ENCODE results near the gene KLRF2.

Gene KLRF2

GRCh38 chr12:9919443-9919842, 38.2 kb downstream of the KLRF2 start:
- peaks cover 4% of the 10 kb centered on the region for H3K27me3 ChIP-seq (ENCODE audit: control insufficient read depth, insufficient read depth, low read length)

GRCh38 chr12:9920451-9920850, 39.2 kb downstream of the KLRF2 start:
- Histone ChIP-seq H3K9me3 (replicated peaks; ENCODE audit: low read length) (no peaks in the 10 kb centered on the region), H3K4me2 (ENCODE audit: low read length) (no peak overlapping the region), H3K4me3 (ENCODE audit: low read length) (no peak overlapping the region), H3K9ac (ENCODE audit: low read depth, low read length) (no peak overlapping the region), H3K4me1 (ENCODE audit: control insufficient read depth, insufficient read depth, low read length) (no peaks in the 10 kb centered on the region), H3K27me3 (ENCODE audit: control insufficient read depth, insufficient read depth, low read length) (peaks cover 4% of the 10 kb centered on the region), H3K36me3 (ENCODE audit: insufficient read depth, low read length) (no peaks in the 10 kb centered on the region)

More at GRCh38 chr12:9919443-9919842, 38.2 kb downstream of the KLRF2 start:
- no peaks in the 10 kb centered on the region for H3K36me3 ChIP-seq (ENCODE audit: insufficient read depth, low read length)
- no peak overlapping the region for H3K9ac ChIP-seq (ENCODE audit: low read depth, low read length)
- no peak overlapping the region for H3K4me3 ChIP-seq (ENCODE audit: low read length)
- H3K4me1 ChIP-seq (ENCODE audit: control insufficient read depth, insufficient read depth, low read length), result no peaks in the 10 kb centered on the region
- no peak overlapping the region for H3K4me2 ChIP-seq (ENCODE audit: low read length)
- H3K9me3 ChIP-seq (replicated peaks; ENCODE audit: low read length), result no peaks in the 10 kb centered on the region

- H3K36me3 ChIP-seq (ENCODE audit: insufficient read depth, low read length), result no peaks in the 10 kb centered on the region
- H3K4me3 ChIP-seq (ENCODE audit: low read length), result no peak overlapping the region
- H3K4me1 ChIP-seq (ENCODE audit: control insufficient read depth, insufficient read depth, low read length), result no peaks in the 10 kb centered on the region
- no peak overlapping the region for H3K9ac ChIP-seq (ENCODE audit: low read depth, low read length)
- H3K9me3 ChIP-seq (replicated peaks; ENCODE audit: low read length), result no peaks in the 10 kb centered on the region
- H3K27me3 ChIP-seq (ENCODE audit: control insufficient read depth, insufficient read depth, low read length), result no peaks in the 10 kb centered on the region
- no peak overlapping the region for H3K4me2 ChIP-seq (ENCODE audit: low read length)
Observed at GRCh38 chr12:9922429-9922828, 41.1 kb downstream of the KLRF2 start.

GRCh38 chr12:9925705-9926393, 44.6 kb downstream of the KLRF2 start:
- Histone ChIP-seq H3K36me3 (ENCODE audit: insufficient read depth, low read length) (no peaks in the 10 kb centered on the region), H3K9ac (ENCODE audit: low read depth, low read length) (no peak overlapping the region), H3K4me1 (ENCODE audit: control insufficient read depth, insufficient read depth, low read length) (no peaks in the 10 kb centered on the region), H3K27me3 (ENCODE audit: control insufficient read depth, insufficient read depth, low read length) (no peaks in the 10 kb centered on the region), H3K9me3 (replicated peaks; ENCODE audit: low read length) (no peaks in the 10 kb centered on the region), H3K4me3 (ENCODE audit: low read length) (peak overlapping the region; percentile 57), H3K4me2 (ENCODE audit: low read length) (peak overlapping the region; percentile 74)

GRCh38 chr12:9926876-9927275, 45.6 kb downstream of the KLRF2 start:
- H3K27me3 ChIP-seq (ENCODE audit: control insufficient read depth, insufficient read depth, low read length), result no peaks in the 10 kb centered on the region
- H3K9ac ChIP-seq (ENCODE audit: low read depth, low read length), result no peak overlapping the region
- no peaks in the 10 kb centered on the region for H3K9me3 ChIP-seq (replicated peaks; ENCODE audit: low read length)
- no peaks in the 10 kb centered on the region for H3K4me1 ChIP-seq (ENCODE audit: control insufficient read depth, insufficient read depth, low read length)
- H3K4me2 ChIP-seq (ENCODE audit: low read length), result no peak overlapping the region
- H3K36me3 ChIP-seq (ENCODE audit: insufficient read depth, low read length), result no peaks in the 10 kb centered on the region
- no peak overlapping the region for H3K4me3 ChIP-seq (ENCODE audit: low read length)

DNA sequence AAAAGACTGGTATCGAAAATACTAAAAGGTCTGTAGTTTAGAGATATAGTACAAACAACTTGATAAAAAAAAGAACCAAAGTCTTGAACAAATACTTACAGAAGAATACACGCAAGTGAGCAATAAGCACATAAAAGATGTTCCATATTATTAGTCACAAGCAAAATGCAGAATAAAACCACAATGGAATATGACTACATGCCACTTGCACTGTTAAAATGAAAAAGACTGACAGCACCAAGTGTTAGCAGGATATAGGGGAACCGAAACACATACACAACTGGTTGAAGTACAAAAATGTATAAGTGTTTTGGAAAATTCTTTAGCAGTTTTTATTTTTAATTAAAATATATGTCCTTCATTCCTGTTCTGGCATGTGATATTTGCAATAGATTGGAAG, 47.3 kb downstream of the KLRF2 start:
- Histone ChIP-seq H3K4me3 (ENCODE audit: low read length) (no peak overlapping the region), H3K27me3 (ENCODE audit: control insufficient read depth, insufficient read depth, low read length) (no peaks in the 10 kb centered on the region), H3K36me3 (ENCODE audit: insufficient read depth, low read length) (no peaks in the 10 kb centered on the region), H3K4me2 (ENCODE audit: low read length) (no peak overlapping the region), H3K4me1 (ENCODE audit: control insufficient read depth, insufficient read depth, low read length) (no peaks in the 10 kb centered on the region), H3K9ac (ENCODE audit: low read depth, low read length) (no peak overlapping the region), H3K9me3 (replicated peaks; ENCODE audit: low read length) (no peaks in the 10 kb centered on the region)

DNA sequence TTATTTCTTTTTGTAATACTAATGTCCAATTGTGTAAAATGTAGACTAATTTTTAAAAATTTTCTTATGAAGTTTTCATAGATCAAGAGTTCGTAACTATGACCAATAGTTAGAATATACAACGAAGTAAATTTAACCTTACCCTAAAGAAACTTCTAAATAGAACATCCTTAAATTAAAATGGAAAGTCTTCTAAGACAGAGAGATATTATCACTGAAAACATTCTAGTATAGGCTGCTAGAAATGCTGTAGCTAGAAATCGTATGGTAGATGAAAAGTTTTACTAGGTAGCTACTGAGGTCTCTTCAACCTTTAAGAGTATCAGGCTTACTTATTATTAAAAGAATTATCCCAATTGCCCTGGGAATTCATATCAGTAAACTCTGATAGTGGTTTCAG, 50.0 kb downstream of the KLRF2 start:
- H3K9me3 ChIP-seq (replicated peaks; ENCODE audit: low read length), result no peaks in the 10 kb centered on the region
- no peak overlapping the region for H3K9ac ChIP-seq (ENCODE audit: low read depth, low read length)

DNA sequence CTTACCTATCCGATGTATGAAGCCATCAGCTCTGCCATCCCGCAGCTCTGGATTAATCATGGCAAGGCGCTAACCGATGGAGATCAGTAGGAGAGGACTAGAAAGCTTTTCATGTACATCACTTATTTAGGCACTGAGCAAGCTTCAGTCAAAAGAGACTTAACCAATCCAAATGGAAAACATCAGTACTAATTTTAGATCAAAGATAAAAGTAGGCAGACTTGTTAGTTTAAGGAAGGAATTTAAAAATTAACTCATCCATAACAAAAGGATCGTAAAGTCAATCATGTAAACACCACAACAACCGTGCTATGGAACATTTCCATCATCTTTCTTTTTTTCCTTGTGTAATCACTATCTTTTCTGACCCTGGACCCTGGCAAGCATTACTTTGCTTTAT, 51.0 kb downstream of the KLRF2 start, which contains the start of gene CLEC2A:
Gene CLEC2A (minus strand): TSS at position 101 of the 400 bp plus-strand sequence. CDS start 41 bp downstream, at position 60.
- Histone ChIP-seq H3K27me3 (ENCODE audit: control insufficient read depth, insufficient read depth, low read length) (no peaks in the 10 kb centered on the region), H3K9ac (ENCODE audit: low read depth, low read length) (no peak within 1 kb of the TSS), H3K9me3 (replicated peaks; ENCODE audit: low read length) (no peaks in the 10 kb centered on the region), H3K4me2 (ENCODE audit: low read length) (no peak within 1 kb of the TSS), H3K4me3 (ENCODE audit: low read length) (no peak within 1 kb of the TSS), H3K4me1 (ENCODE audit: control insufficient read depth, insufficient read depth, low read length) (no peaks in the 10 kb centered on the region), H3K36me3 (ENCODE audit: insufficient read depth, low read length) (no peaks in the 10 kb centered on the region)

More for the DNA sequence above, 50.0 kb downstream of the KLRF2 start:
- Histone ChIP-seq H3K4me2 (ENCODE audit: low read length) (no peak overlapping the region), H3K4me1 (ENCODE audit: control insufficient read depth, insufficient read depth, low read length) (no peaks in the 10 kb centered on the region), H3K27me3 (ENCODE audit: control insufficient read depth, insufficient read depth, low read length) (no peaks in the 10 kb centered on the region), H3K4me3 (ENCODE audit: low read length) (no peak overlapping the region), H3K36me3 (ENCODE audit: insufficient read depth, low read length) (no peaks in the 10 kb centered on the region)

- no peak overlapping the region for H3K9ac ChIP-seq (ENCODE audit: low read depth, low read length)
- no peak overlapping the region for H3K4me2 ChIP-seq (ENCODE audit: low read length)
- H3K27me3 ChIP-seq (ENCODE audit: control insufficient read depth, insufficient read depth, low read length), result no peaks in the 10 kb centered on the region
- no peaks in the 10 kb centered on the region for H3K4me1 ChIP-seq (ENCODE audit: control insufficient read depth, insufficient read depth, low read length)
- H3K9me3 ChIP-seq (replicated peaks; ENCODE audit: low read length), result no peaks in the 10 kb centered on the region
- no peak overlapping the region for H3K4me3 ChIP-seq (ENCODE audit: low read length)
- no peaks in the 10 kb centered on the region for H3K36me3 ChIP-seq (ENCODE audit: insufficient read depth, low read length)
Observed at GRCh38 chr12:9933958-9934357, 52.7 kb downstream of the KLRF2 start.

- Histone ChIP-seq H3K27me3 (ENCODE audit: control insufficient read depth, insufficient read depth, low read length) (no peaks in the 10 kb centered on the region), H3K4me2 (ENCODE audit: low read length) (no peak overlapping the region), H3K4me1 (ENCODE audit: control insufficient read depth, insufficient read depth, low read length) (no peaks in the 10 kb centered on the region), H3K9me3 (replicated peaks; ENCODE audit: low read length) (no peaks in the 10 kb centered on the region), H3K4me3 (ENCODE audit: low read length) (no peak overlapping the region), H3K36me3 (ENCODE audit: insufficient read depth, low read length) (no peaks in the 10 kb centered on the region), H3K9ac (ENCODE audit: low read depth, low read length) (no peak overlapping the region)
Observed at GRCh38 chr12:9935026-9935425, 53.7 kb downstream of the KLRF2 start.

GRCh38 chr12:9936591-9936990, 55.3 kb downstream of the KLRF2 start:
- peaks cover 2% of the 10 kb centered on the region for H3K27me3 ChIP-seq (ENCODE audit: control insufficient read depth, insufficient read depth, low read length)
- H3K4me3 ChIP-seq (ENCODE audit: low read length), result no peak overlapping the region

GRCh38 chr12:9940375-9940774, 59.1 kb downstream of the KLRF2 start:
- Histone ChIP-seq H3K9me3 (replicated peaks; ENCODE audit: low read length) (no peaks in the 10 kb centered on the region), H3K9ac (ENCODE audit: low read depth, low read length) (no peak overlapping the region), H3K4me1 (ENCODE audit: control insufficient read depth, insufficient read depth, low read length) (no peaks in the 10 kb centered on the region), H3K4me2 (ENCODE audit: low read length) (no peak overlapping the region), H3K4me3 (ENCODE audit: low read length) (no peak overlapping the region), H3K36me3 (ENCODE audit: insufficient read depth, low read length) (no peaks in the 10 kb centered on the region), H3K27me3 (ENCODE audit: control insufficient read depth, insufficient read depth, low read length) (peaks cover 23% of the 10 kb centered on the region)

More at GRCh38 chr12:9936591-9936990, 55.3 kb downstream of the KLRF2 start:
- H3K4me2 ChIP-seq (ENCODE audit: low read length), result no peak overlapping the region
- H3K9me3 ChIP-seq (replicated peaks; ENCODE audit: low read length), result no peaks in the 10 kb centered on the region
- no peaks in the 10 kb centered on the region for H3K36me3 ChIP-seq (ENCODE audit: insufficient read depth, low read length)
- no peak overlapping the region for H3K9ac ChIP-seq (ENCODE audit: low read depth, low read length)
- no peaks in the 10 kb centered on the region for H3K4me1 ChIP-seq (ENCODE audit: control insufficient read depth, insufficient read depth, low read length)
